ENCODE measurements around the gene MED13L. TPM values are rescaled to one million over a fixed set of nuclear protein-coding genes. Genes with fewer than 3 reads are reported as not detected.
A peak's percentile ranks its signal among the peaks of the same experiment; 100 is the strongest.

Gene MED13L
- total and polyA plus RNA-seq, 2 of the 4 experiments (the other 2 are of a cell fraction), result 17.9 to 49.1 TPM

GRCh38 chr12:116160231-116160630 lies 117.3 kb downstream of the MED13L start:
- no peak for TF ChIP-seq SMC3 (IDR thresholded peaks at IDR 0.05; ENCODE audit: low read depth, low read length)
- peak; percentile 29; the same call in 1 of the 2 replicates for TF ChIP-seq NFE2L2 (IDR thresholded peaks at IDR 0.05; ENCODE audit: low read depth, low read length)
- no peak for TF ChIP-seq USF2 (IDR thresholded peaks at IDR 0.05; ENCODE audit: low read depth, low read length)
- TF ChIP-seq POLR2A (IDR thresholded peaks at IDR 0.05; ENCODE audit: low read depth, low read length), result no peak
- TF ChIP-seq CHD1 (IDR thresholded peaks at IDR 0.05; ENCODE audit: low read depth, low read length), result no peak
- TF ChIP-seq MAFK (IDR thresholded peaks at IDR 0.05; ENCODE audit: low read depth, low read length), result no peak
- TF ChIP-seq BHLHE40 (IDR thresholded peaks at IDR 0.05; ENCODE audit: low read depth, low read length), result no peak
- peak; percentile 30; the same call in 1 of the 2 replicates for TF ChIP-seq CEBPB (IDR thresholded peaks at IDR 0.05; ENCODE audit: low read depth, low read length)
- 0 out of 2 replicates have a peak, but pooled peaks have one; percentile 2 for TF ChIP-seq FOS (IDR thresholded peaks at IDR 0.05; ENCODE audit: low read depth, low read length)
- BruUV-seq (replicated peaks), result no TSS peak

More at GRCh38 chr12:116160231-116160630, 117.3 kb downstream of the MED13L start:
- Histone ChIP-seq H4K91ac (ENCODE audit: insufficient read depth, low read depth, low read length) (no peak overlapping the region), H2BK20ac (ENCODE audit: low read depth, low read length) (no peak overlapping the region), H4K8ac (ENCODE audit: low read depth in 2 of 2, low read length in 2 of 2) (no peak overlapping the region), H2AK5ac (ENCODE audit: low read depth, low read length) (no peak overlapping the region), H3K9ac (ENCODE audit: low read depth, low read length) (no peak overlapping the region), H2AK9ac (replicated peaks; ENCODE audit: low read depth, low read length, poor library complexity) (no peak overlapping the region), H2AFZ (replicated peaks; ENCODE audit: low read length, poor library complexity) (no peak overlapping the region), H3K18ac (ENCODE audit: low read depth, low read length) (no peak overlapping the region), H3K9me1 (ENCODE audit: insufficient read depth, low read length) (peaks cover 18% of the 10 kb centered on the region), H3K56ac (ENCODE audit: extremely low read depth, insufficient read depth, low read length) (no peak overlapping the region), H3K27me3 (ENCODE audit: control insufficient read depth, insufficient read depth, low read length) (no peaks in the 10 kb centered on the region), H2BK15ac (ENCODE audit: low read depth, low read length) (no peak overlapping the region), H3K36me3 (ENCODE audit: control insufficient read depth, insufficient read depth, low read length) (no peaks in the 10 kb centered on the region), H3K79me1 (ENCODE audit: low read depth in 1 of 2, low read length in 2 of 2) (peaks cover 33 to 75% of the 10 kb centered on the region in 2 experiments), H3K23ac (ENCODE audit: low read depth, low read length) (no peak overlapping the region), H2BK120ac (ENCODE audit: low read depth, low read length) (no peak overlapping the region), H3K4me1 (ENCODE audit: control insufficient read depth, insufficient read depth, low read length) (peaks cover 12% of the 10 kb centered on the region), H3K4ac (ENCODE audit: low read depth, low read length) (no peak overlapping the region), H2BK5ac (ENCODE audit: low read depth, low read length, poor library complexity, severe bottlenecking) (no peak overlapping the region), H3K4me2 (ENCODE audit: low read depth, low read length) (no peak overlapping the region), H3K27ac (ENCODE audit: insufficient read depth, low read length) (no peak overlapping the region), H4K20me1 (ENCODE audit: insufficient read depth, low read length) (peaks cover 80% of the 10 kb centered on the region), H4K5ac (ENCODE audit: low read depth, low read length) (no peak overlapping the region), H3K4me3 (ENCODE audit: insufficient read depth, low read depth, low read length) (no peak overlapping the region), H3K14ac (replicated peaks; ENCODE audit: low read depth, low read length) (no peak overlapping the region; the same call in 1 of the 2 replicates), H3K9me3 (ENCODE audit: control insufficient read depth, insufficient read depth, low read length) (no peaks in the 10 kb centered on the region)
- dilution Hi-C loops (cut with HindIII; ENCODE audit: low sequenced_read_pairs, unreplicated experiment), result no loop called here
- CTCF ChIA-PET, result no interaction called here
- POLR2A ChIA-PET (ENCODE audit: unreplicated experiment), result no interaction called here
- in situ Hi-C loops (cut with MboI; ENCODE audit: low sequenced_read_pairs), result no loop called here
- DNase-seq (peak; percentile 57), ATAC-seq (ENCODE audit: low read depth) (no peak)
- whole genome bisulfite sequencing, 2 experiments (ENCODE audit: extremely low coverage in 2 of 2, insufficient read length in 1 of 2), result no CpG with 5 or more reads among the region's 2 CpGs
- intact Hi-C loops (cut with micrococcal nuclease), result no loop called here
